PC-9 (cell line): ENCODE data around the gene PTPRO. TPM values are rescaled to one million over a fixed set of nuclear protein-coding genes. Genes with fewer than 3 reads are reported as not detected.

Experiments
- BruUV-seq: library from RNA; stranded (reverse); fragments of 400-500 nt; replicated peaks from 2 replicates; lab custom pipeline; 2021; lab: Mats Ljungman, UMichigan
- CTCF ChIA-PET: fragments of 300-600 bp; sonication (Branson Sonifier 250); formaldehyde crosslinking; loops from one replicate; lab custom pipeline; 2022; ENCODE audit warnings: antibody characterized with exemption; lab: Charles Lee
- POLR2A ChIA-PET: fragments of 300-600 bp; sonication (Branson Sonifier 250); formaldehyde crosslinking; loops from one replicate; lab custom pipeline; 2022; ENCODE audit warnings: antibody characterized with exemption; ENCODE audit not compliant: unreplicated experiment; lab: Charles Lee
- DNase-seq, 2 experiments: peaks; one replicate each; pipeline versions ENCODE4 v3.0.0 to v3.0.0-alpha.2; 2015 to 2022; ENCODE audit warnings: mixed read lengths in 1 of 2
- H2AFZ ChIP-seq: fragments of 200-600 bp; sonication (generic); 2 replicates; pipeline ENCODE4 v1.8.1; 2017; ENCODE audit warnings: antibody characterized with exemption
- H3F3A ChIP-seq: fragments of 200-600 bp; sonication (generic); 2 replicates; pipeline ENCODE4 v1.8.1; 2017; ENCODE audit warnings: antibody characterized with exemption, mild to moderate bottlenecking, low read depth; ENCODE audit not compliant: insufficient read depth
- H3K27ac ChIP-seq: fragments of 200-600 bp; sonication (generic); 2 replicates; pipeline ENCODE4 v1.6.1; 2016; ENCODE audit warnings: mixed run types
- H3K27me3 ChIP-seq: fragments of 200-600 bp; sonication (generic); 2 replicates; pipeline ENCODE4 v1.6.1; 2016; ENCODE audit warnings: low read depth, mixed run types; ENCODE audit not compliant: insufficient read depth
- H3K36me3 ChIP-seq: fragments of 200-600 bp; sonication (generic); 2 replicates; pipeline ENCODE4 v1.6.1; 2016; ENCODE audit warnings: low read depth, mixed run types
- H3K4me1 ChIP-seq: fragments of 200-600 bp; sonication (generic); replicated peaks from 2 replicates; pipeline ENCODE4 v1.6.1; 2016; ENCODE audit warnings: mixed run types; ENCODE audit not compliant: insufficient read depth
- H3K4me2 ChIP-seq: fragments of 200-600 bp; sonication (generic); 2 replicates; pipeline ENCODE4 v1.6.1; 2017; ENCODE audit warnings: mixed run types
- H3K4me3 ChIP-seq: fragments of 200-600 bp; sonication (generic); 2 replicates; pipeline ENCODE4 v1.6.1; 2016; ENCODE audit warnings: mixed run types
- H3K79me2 ChIP-seq: fragments of 200-600 bp; sonication (generic); 2 replicates; pipeline ENCODE4 v1.6.1; 2017; ENCODE audit warnings: low read depth, mixed run types
- H3K9me2 ChIP-seq: fragments of 200-600 bp; sonication (generic); 2 replicates; pipeline ENCODE4 v1.8.1; 2017; ENCODE audit warnings: mild to moderate bottlenecking; ENCODE audit not compliant: insufficient read depth
- H3K9me3 ChIP-seq: fragments of 200-600 bp; sonication (generic); 2 replicates; pipeline ENCODE4 v1.8.1; 2016; ENCODE audit warnings: low read depth; ENCODE audit not compliant: insufficient read depth
- H4K20me1 ChIP-seq: fragments of 200-600 bp; sonication (generic); 2 replicates; pipeline ENCODE4 v1.8.1; 2017; ENCODE audit not compliant: insufficient read depth
- CTCF ChIP-seq: fragments of 200-600 bp; sonication (generic); conservative IDR thresholded peaks from 2 replicates; pipeline ENCODE4 v1.6.1; 2017; ENCODE audit warnings: mixed run types, antibody characterized with exemption, mild to moderate bottlenecking, moderate library complexity
- EZH2 ChIP-seq: fragments of 200-600 bp; sonication (generic); IDR thresholded peaks from 2 replicates; pipeline ENCODE4 v1.8.0; 2017; ENCODE audit warnings: antibody characterized with exemption, low read depth
- intact Hi-C: fragments of 100-400 bp; cut with micrococcal nuclease; formaldehyde crosslinking; loops from one replicate; pipeline ENCODE4 v1.10.0; 2022; ENCODE audit not compliant: unreplicated experiment
- total RNA-seq: library from RNA; stranded (reverse); gene quantifications from 2 replicates; pipeline ENCODE4 v1.2.3, GENCODE V29; 2021

The PTPRO gene
- total RNA-seq, 1 experiment from 2014 or later, result not detected

DNA sequence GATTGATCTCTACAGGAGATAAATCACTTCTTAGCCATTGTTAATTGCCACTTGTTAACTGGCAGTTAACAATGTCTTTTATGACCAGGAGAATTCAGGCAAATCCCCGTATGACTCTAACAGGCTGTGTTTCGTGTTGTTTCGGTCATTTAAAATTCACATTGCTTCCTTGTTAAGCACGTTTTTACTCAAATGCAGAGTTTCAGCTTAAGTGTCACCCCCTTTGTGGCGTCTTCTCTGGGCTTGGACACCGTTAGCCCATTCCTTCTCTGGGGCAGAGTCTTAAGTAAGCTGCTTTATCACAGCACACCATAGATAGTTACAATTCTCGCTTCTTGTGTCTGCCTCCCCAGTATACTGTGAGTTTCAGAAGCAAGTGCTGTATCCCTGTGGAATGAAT, 261.5 kb downstream of the PTPRO start:
- intact Hi-C loops, result loop anchor here (5.0 kb wide), 1 partner anchor 307 kb away; no protein-coding TSS in a partner anchor
- ChIA-PET POLR2A (no interaction called here), CTCF (interaction anchor here (0.6 to 1.4 kb wide), 3 partner anchors 30 to 51 kb away, joined by 3 to 22 read pairs (median 5); no protein-coding TSS in a partner anchor)
- TF ChIP-seq EZH2, result no peak
- TF ChIP-seq CTCF, result no peak
- H3K36me3 ChIP-seq, result no peaks in the 10 kb centered on the region
- no peaks in the 10 kb centered on the region for H4K20me1 ChIP-seq
- H3K4me2 ChIP-seq, result no peak overlapping the region
- no peaks in the 10 kb centered on the region for H3K4me1 ChIP-seq
- no peaks in the 10 kb centered on the region for H3K9me3 ChIP-seq
- DNase-seq, result no peak
- H3K4me3 ChIP-seq, result no peak overlapping the region
- H3F3A ChIP-seq, result no peaks in the 10 kb centered on the region
- no peak overlapping the region for H2AFZ ChIP-seq
- H3K9me2 ChIP-seq, result no peaks in the 10 kb centered on the region
- BruUV-seq, result no TSS peak
- no peaks in the 10 kb centered on the region for H3K27me3 ChIP-seq
- H3K27ac ChIP-seq, result no peak overlapping the region
- H3K79me2 ChIP-seq, result no peaks in the 10 kb centered on the region

DNA sequence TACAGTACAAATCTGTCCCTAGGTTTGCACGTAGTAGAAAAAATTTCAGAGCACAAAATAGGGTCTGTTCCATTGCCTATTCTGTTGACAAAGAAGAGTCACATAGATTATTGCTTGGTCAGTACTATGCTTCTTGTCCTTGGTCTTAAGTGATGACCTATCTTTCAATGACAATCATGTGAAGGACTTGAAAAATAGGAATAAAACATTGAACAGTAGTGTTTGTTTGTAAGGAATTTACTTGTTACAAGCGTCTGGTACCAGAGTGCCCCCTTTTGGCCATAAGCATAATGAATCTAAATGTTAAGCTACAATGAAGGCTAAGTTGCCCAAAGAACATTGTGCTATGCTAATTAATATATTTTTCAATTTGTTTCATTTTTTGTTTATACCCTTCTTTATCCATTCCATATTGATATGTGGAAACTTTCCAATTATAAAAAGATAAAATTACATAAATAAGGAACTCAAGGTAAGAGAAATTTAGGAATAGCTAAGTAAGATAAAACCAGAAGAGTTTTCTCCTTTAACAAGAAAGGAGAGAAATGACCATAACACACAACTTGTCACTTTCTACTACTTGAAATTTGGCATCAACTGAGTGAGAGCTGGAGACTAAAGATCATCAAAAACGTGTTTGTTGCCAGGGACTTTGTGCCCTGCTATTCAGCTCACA, 262.2 kb downstream of the PTPRO start:
- ChIA-PET POLR2A (interaction anchor here (0.5 to 0.7 kb wide), 5 partner anchors 14 to 814 kb away, joined by 3 to 8 read pairs (median 4); no protein-coding TSS in a partner anchor), CTCF (interaction anchor here (0.6 to 1.4 kb wide), 10 partner anchors 10 to 310 kb away, joined by 3 to 22 read pairs (median 4); no protein-coding TSS in a partner anchor)
- Histone ChIP-seq H3K36me3 (no peaks in the 10 kb centered on the region), H3K4me1 (no peaks in the 10 kb centered on the region), H4K20me1 (no peaks in the 10 kb centered on the region), H3K9me3 (no peaks in the 10 kb centered on the region), H3K4me3 (no peak overlapping the region), H3F3A (no peaks in the 10 kb centered on the region), H3K27me3 (no peaks in the 10 kb centered on the region), H3K4me2 (no peak overlapping the region), H3K79me2 (no peaks in the 10 kb centered on the region), H2AFZ (no peak overlapping the region), H3K27ac (no peak overlapping the region), H3K9me2 (no peaks in the 10 kb centered on the region)
- TF ChIP-seq CTCF (peak; percentile 70), EZH2 (no peak)
- DNase-seq, result no peak
- intact Hi-C loops, result loop anchor here (5.0 kb wide), 1 partner anchor 307 kb away; no protein-coding TSS in a partner anchor
- no TSS peak for BruUV-seq

- intact Hi-C loops, result loop anchor here (1.0 to 2.0 kb wide), 6 partner anchors 47 to 310 kb away; partner anchors contain the start of gene EPS8
- POLR2A ChIA-PET, result no interaction called here
- Histone ChIP-seq H3K4me2 (no peak overlapping the region), H3K27ac (no peak overlapping the region), H3K4me1 (peaks cover 8% of the 10 kb centered on the region; the same call in 1 of the 2 replicates), H3F3A (no peaks in the 10 kb centered on the region; the same call in 1 of the 2 replicates), H3K79me2 (no peaks in the 10 kb centered on the region), H3K9me3 (no peaks in the 10 kb centered on the region), H3K4me3 (0 out of 2 replicates have a peak overlapping the region, but pooled peaks have one; percentile 35), H4K20me1 (no peaks in the 10 kb centered on the region), H2AFZ (no peak overlapping the region), H3K9me2 (no peaks in the 10 kb centered on the region), H3K27me3 (no peaks in the 10 kb centered on the region), H3K36me3 (no peaks in the 10 kb centered on the region)
- CTCF ChIA-PET, result interaction anchor here (0.8 to 1.6 kb wide), 3 partner anchors 63 to 268 kb away, joined by 3 to 5 read pairs (median 3); no protein-coding TSS in a partner anchor
- TF ChIP-seq CTCF, result no peak
- no peak for TF ChIP-seq EZH2
- BruUV-seq, result no TSS peak
- DNase-seq, result no peak
Measured at GRCh38 chr12:15589328-15590032, 267.2 kb downstream of the PTPRO start.
